GM21381 (cell line): ENCODE measurements around the gene SYNCRIP.
"Not testable (repeated sequence)": the region's sequence is repeated elsewhere in the genome, so short reads cannot be mapped to it uniquely, and the experiment has no call there.

Experiments used
- ATAC-seq: cut with Tn5 transposase; IDR thresholded peaks from one replicate; pipeline ENCODE4 v1.9.1; 2021; ENCODE audit warnings: mild to moderate bottlenecking, moderate library complexity; ENCODE audit not compliant: unreplicated experiment

The SYNCRIP gene

DNA sequence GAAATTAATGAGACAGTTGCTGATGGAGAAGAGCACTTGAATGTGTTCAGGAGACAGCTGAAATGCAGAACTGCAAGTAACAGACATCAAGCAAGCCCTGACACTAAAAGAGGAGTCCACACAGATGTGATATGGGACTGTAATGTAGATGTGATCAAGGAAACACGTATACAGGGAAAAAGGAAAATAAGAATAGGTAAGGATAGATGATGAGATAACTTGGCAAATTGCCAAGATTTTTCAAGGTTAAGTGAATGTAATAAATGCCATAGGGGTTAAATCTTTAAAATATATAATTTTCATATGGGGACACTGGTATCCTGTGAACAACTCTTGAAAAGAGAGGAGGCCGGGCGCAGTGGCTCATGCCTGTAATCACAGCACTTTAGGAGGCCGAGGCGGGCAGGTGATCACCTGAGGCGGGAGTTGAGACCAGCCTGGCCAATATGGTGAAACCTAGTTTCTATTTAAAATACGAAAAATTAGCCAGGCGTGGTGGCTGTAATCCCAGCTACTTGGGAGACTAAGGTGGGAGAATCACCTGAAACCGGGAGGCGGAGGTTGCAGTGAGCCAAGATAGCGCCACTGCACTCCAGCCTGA, 41.9 kb downstream of the SYNCRIP start:
- no peak for ATAC-seq

DNA sequence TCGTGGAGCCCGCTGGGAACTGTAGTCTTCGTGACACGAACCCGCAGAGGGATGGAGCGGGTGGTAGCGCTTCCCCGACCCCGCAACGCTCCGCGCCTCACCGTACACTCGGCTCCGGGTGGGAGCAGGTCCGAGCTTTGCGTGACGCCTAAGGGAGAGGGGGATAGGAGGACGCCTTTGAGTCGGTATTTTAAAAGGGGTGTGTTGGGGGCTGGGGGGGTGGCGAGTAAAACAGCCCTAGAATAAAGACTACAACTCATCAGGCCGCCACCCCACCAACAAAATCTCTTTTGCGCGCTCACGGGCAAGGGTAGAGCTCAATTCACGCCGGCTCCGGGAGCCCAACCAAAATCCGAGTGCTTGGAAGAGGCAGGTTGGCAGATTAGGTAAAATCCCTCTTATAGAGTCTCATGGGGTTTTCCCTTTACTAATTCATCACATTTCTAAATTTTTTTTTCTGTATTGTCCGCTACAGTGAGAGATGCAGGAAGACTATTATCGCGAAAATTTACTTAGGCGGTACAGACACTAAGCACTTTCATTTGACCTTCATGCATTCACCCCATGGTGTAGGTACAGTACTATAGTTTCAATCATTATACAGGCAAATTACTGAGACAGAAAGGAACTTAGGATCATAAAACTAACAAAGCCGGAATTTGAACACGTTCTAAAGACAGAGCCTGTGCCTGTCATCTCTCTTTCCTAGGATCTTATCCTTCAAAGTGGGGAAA, 48.3 kb downstream of the SYNCRIP start:
- peak; percentile 6 for ATAC-seq

DNA sequence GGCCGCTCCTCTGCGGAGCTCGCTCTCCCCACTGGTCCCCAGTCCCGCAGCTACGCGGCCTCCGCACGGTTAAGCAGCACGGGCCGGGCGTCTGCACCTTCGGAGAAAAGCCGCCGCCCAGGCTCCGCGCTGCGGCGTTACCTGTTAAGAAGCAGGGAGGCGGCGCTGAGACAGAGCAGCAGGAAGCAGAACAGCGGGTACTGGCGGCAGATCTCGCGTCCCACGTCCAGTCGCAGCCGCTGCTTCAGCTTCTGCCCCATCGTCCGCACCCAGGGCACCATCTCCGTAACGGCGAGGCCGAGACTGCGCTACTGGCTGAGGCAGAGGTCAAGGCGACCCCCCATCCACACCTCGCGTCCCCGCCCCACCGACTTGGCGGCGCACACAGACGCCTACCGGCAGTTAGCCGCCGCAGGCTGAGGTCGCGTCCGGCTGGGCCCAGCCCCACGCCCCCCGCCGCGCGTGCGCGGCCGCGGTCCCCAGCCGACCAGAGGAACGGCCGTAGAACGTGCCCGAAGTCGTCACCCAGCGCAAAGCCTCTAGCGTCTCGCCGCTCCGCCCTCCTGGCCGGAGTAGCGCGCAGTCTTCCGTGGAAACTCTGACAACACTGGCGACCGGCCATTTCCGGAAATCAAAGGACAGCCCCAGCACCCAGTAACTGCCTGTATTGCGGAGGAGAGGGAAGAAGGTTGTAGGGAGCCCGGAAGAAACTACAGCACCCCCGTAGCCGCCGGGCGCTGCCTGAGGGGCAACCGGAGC, 49.1 kb downstream of the SYNCRIP start, which contains the start of gene SNX14:
Gene SNX14 (minus strand): TSS at position 421 of the 759 bp plus-strand sequence. CDS start 140 bp downstream, at position 281.
- ATAC-seq = peak; percentile 90

DNA sequence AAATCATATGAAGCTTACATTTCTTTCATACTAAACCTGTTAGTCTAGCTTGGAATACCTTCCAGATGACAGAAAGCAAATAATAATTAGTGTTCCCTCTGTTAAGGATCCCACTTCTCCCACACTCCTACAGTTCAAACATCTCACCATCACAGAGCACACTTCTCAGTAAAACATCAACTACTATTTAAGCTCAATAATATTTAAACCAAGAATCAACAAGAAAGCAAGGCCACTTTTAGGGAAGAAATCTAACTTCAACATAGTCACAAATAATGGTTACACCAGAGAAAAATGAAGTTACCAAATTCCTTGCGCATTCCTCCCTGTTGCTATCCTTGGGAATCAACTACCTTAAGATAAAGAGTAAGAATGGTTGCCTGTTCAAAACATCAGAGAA, 50.7 kb downstream of the SYNCRIP start:
- no peak for ATAC-seq

DNA sequence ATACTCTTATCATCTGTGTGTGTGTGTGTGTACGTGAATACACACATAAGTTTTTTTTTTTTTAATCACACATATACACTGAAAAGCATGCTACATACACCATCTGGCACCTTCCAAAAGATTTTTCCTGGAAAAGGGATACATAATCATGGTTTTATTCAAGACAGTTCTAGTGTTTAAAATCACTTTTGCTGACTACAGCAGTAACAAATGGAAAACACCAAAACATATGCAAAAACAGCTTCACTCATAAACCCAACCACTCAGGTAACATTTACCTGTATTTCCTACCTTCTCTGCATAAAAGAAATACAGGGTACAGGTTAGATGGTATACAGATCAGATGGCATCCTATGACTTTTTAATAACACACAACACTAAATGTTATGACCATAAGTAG, 51.5 kb downstream of the SYNCRIP start:
- no peak for ATAC-seq

DNA sequence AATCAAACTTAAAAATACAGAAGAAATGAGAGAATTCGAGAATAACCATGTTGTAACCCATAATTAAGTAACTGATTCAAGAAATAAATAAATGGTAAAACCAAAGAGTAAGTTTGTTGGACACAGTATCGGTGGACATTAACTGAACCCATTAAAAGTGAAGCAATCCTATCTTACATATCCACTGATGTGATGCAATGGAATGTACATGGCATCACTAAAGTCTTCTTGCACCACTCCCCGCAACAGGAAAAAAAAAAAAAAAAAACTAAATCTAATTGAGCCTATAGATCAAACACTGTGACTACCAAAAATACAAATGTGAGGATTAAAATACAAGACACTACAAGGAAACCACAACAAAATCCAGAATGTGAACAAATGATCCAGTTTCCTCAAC, 56.9 kb downstream of the SYNCRIP start:
- no peak for ATAC-seq

DNA sequence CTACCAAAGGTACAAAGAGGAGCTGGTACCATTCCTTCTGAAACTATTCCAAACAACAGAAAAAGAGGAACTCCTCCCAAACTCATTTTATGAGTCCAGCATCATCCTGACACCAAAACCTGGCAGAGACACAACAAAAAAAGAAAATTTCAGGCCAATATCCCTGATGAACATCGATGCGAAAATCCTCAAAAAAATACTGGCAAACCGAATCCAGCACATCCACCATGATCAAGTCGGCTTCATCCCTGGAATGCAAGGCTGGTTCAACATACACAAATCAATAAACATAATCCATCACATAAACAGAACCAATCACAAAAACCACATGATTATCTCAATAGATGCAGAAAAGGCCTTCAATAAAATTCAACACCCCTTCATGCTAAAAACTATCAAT, 59.9 kb downstream of the SYNCRIP start:
- not testable (repeated sequence) for ATAC-seq

DNA sequence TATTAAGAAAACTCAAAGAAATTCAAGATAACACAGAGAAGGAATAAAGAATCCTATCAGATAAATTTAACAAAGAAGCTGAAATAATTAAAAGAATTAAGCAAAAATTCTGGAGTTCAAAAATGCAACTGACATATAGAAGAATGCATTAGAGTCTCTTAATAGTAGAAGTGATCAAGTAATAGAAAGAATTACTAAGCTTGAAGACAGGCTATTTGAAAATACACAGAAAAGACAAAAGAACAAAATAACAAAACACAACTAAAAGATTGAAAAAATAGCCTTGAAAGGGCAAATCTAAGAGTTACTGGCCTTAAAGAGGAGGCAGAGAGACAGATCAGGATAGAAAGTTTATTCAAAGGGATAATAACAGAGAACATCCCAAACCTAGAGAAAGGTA, 61.1 kb downstream of the SYNCRIP start:
- ATAC-seq = no peak

DNA sequence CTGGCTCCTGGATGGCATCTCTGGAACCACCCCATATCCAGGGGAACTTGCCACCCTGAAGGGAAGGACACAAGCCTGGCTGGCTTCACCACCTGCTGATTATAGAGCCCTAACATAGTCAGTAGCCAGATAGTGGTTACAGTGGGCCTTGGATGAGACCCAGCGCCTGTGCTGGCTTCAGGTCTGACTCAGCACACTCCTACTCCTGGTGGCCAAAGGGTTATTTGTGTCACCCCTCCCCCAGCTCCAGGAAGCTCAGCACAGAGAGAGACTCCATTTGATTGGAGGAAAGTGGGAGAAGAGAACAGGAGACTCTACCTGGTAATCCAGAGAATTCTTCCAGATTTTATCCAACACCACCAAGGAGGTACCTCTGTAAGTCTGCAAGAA, 61.8 kb downstream of the SYNCRIP start:
- no peak for ATAC-seq

DNA sequence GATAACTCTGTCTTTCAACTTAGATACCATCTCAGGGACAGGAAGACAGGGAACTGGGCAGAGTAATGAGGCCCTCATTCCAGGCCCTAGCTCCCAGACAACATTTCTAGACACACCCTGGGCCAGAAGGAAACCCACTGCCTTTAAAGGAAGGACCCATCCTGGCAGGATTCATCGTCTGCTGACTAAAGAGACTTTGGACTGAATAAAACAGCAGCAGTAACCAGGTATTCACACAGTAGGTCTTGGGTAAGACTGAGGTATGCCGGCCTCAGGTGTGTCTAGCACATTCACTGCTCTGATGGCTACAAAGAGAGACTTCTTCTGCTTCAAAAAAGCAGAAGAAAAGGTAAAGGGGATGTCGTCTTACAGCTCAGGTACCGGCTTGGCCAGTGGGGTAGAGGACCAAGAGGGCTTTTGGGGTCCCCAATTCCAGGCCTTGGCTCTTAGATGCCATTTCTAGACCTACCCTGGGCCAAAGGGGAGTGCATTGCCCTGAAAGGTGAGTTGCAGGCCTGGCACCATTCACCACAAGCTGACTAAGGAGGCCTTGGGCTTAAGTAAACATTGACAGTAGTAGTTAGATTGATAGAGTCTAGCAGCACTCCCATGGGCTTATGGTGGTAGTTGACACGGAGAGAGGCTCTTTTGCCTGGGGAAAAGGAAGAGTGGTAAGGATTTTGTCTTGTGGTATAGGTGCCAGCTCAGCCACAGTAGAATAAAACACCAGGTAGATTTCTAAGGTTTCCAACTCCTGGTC, 62.4 kb downstream of the SYNCRIP start:
- no peak for ATAC-seq

DNA sequence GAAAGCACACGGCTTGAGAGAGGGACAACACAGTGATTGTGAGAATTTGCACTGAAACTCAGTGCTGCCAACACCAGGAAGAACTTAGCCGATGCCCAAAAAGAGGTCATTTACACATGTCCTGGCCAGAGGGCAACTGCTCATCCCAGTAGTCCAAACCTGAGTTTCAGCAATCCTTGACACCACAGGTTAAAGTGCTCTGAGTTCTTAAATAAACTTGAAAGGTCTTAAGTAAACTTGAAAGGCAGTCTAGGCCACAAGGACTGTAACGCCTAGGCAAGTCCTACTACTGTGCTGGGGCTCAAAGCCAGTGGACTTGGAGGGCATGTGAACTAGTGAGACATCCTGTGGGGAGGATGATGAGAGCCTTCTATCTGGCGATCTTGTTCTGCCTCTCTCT, 63.1 kb downstream of the SYNCRIP start:
- no peak for ATAC-seq

DNA sequence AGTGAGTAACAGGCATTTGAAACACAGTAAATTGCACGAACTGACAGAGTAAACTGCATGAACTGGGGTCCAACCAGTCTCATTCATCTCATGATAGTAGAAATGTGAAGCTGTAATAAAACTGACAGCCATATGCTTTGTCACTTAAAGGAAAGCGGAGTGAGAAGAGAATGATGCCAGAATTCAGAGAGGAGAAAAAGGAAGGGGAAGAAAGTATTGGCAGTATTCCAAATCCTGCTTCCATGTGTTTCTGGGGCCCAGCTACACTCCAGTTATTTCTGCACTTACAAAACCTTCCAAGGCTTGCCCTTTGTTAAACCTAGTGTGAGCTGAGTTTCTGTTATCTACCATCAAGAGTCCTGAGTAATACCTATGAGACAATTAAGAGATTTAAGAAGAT, 66.2 kb downstream of the SYNCRIP start:
- ATAC-seq = no peak

DNA sequence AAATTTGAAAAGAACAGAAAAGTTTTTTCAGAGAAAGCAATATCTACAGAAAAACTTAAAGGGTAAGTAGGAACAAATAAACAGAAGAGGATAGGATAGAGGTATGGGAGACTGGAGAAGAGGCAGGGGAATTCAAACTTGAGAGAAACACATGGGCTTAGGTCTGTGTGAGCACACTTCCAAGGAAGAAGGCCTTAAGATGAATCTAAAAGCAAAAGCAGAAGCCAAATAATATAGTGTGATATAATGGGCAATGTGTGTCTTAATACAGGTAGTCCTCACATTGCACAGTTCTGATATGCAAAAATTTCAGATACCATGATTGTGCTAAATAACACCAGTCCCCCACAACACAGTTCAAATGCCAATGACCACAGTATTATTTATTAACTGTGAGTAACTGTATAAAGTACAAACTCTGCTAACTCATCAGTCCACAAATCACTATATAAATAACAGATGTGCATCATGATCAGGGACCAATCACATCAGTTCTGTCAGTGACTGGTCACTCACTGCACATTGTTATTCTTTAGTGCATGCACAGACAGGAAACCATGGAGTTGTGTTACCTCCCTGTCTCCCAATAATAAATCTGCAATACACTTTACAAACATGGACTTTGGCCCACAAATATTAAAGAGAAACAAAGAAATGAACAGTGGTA, 67.6 kb downstream of the SYNCRIP start:
- ATAC-seq = no peak

DNA sequence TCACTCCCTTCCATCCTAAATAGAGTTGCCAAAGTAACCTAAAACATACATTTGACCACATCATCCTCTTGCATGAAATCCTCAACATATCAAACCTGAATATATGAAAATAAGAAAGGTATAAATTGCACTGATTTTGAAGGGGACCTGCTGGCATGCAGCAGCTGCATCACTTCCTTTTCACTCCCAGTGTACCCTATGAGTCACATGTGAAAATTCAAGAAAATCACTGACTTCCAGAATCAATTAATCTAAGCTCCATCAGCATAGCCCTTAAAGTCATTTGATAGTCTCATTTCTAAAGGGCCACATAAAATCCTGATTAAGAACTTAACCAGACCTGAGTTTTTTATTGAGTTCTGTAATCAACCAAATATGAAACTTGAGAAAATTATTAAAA, 73.4 kb downstream of the SYNCRIP start:
- ATAC-seq = no peak

DNA sequence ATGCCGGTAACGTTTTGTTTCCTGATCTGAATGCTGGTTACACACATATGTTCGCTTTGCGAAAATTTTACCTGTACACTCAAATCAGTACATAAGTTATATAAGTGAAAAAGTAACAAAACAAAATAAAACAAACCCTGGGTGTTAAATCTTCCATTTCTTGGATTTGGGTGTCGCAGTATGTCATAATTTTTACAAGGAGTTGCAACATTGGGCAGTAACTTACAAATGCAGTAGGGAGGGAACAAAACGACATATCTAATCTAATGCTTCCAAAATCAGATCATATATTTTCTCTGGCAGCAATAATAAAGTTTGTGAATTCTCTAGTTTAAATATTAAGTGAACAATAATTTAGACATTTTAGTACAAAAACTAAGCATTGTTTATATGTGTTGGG, 74.3 kb downstream of the SYNCRIP start:
- no peak for ATAC-seq

DNA sequence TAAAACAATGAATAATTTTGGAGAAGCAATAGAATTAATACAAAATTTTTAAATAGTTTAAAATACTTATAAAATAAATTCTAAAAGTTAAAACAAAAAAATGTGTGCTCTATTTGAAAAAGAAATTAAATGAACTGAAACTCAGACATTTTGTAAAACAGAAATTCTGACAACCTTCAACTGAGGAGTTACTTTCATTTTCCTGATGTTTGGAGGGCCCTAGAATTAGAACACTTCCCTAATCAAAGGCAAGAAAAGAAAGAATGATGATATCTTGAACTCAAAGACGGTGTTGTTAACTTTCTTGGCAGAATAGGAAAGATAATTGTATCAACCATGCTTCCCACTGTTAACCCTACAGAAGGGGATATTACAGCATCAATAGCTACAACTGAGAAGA, 77.0 kb downstream of the SYNCRIP start:
- no peak for ATAC-seq

DNA sequence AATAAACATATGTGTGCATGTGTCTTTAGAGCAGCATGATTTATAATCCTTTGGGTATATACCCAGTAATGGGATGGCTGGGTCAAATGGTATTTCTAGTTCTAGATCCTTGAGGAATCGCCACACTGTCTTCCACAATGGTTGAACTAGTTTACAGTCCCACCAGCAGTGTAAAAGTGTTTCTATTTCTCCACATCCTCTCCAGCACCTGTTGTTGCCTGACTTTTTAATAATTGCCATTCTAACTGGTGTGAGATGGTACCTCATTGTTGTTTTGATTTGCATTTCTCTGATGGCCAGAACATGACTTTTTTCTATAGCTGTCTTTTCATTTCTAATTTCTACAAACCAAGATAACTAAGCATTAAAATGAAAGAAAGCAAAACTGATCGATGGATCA, 78.5 kb downstream of the SYNCRIP start:
- not testable (repeated sequence) for ATAC-seq
